Trophoblast cell (in vitro differentiated cells and primary cell): ENCODE results near the gene PRR9.

Source experiments
- DNase-seq, 2 donors: peaks; one replicate each; pipeline ENCODE4 v3.0.0-alpha.2; 2016
- H2AFZ ChIP-seq: 2 replicates; pipeline ENCODE4 v1.6.1; 2013; ENCODE audit warnings: low read length, moderate library complexity, mild to moderate bottlenecking; ENCODE audit not compliant: insufficient read depth, poor library complexity
- H2AK5ac ChIP-seq: 2 replicates; pipeline ENCODE4 v1.6.1; 2013; ENCODE audit warnings: mild to moderate bottlenecking, low read length
- H2BK120ac ChIP-seq: 2 replicates; pipeline ENCODE4 v1.6.1; 2013; ENCODE audit warnings: low read length, mild to moderate bottlenecking, moderate library complexity; ENCODE audit not compliant: insufficient read depth, poor library complexity
- H2BK12ac ChIP-seq: 2 replicates; pipeline ENCODE4 v1.6.1; 2013; ENCODE audit warnings: mild to moderate bottlenecking, low read length, moderate library complexity
- H2BK5ac ChIP-seq: 2 replicates; pipeline ENCODE4 v1.6.1; 2013; ENCODE audit warnings: low read length, low read depth, moderate library complexity, mild to moderate bottlenecking; ENCODE audit not compliant: poor library complexity
- H3K14ac ChIP-seq: 2 replicates; pipeline ENCODE4 v1.6.1; 2013; ENCODE audit warnings: mild to moderate bottlenecking, low read length
- H3K18ac ChIP-seq: 2 replicates; pipeline ENCODE4 v1.6.1; 2013; ENCODE audit warnings: mild to moderate bottlenecking, low read length
- H3K23ac ChIP-seq: 2 replicates; pipeline ENCODE4 v1.6.1; 2013; ENCODE audit warnings: low read length
- H3K27ac ChIP-seq: 2 replicates; pipeline ENCODE4 v1.5.1; 2013; ENCODE audit warnings: low read depth, mild to moderate bottlenecking, inconsistent platforms, low read length, moderate library complexity
- H3K27me3 ChIP-seq: 2 replicates; pipeline ENCODE4 v1.6.1; 2013; ENCODE audit warnings: inconsistent platforms, mild to moderate bottlenecking, low read length, moderate library complexity; ENCODE audit not compliant: insufficient read depth
- H3K36me3 ChIP-seq, 2 experiments: 1 replicate in 1 of 2; 2 replicates in 1 of 2; pipeline ENCODE4 v1.6.1; 2013; ENCODE audit warnings: low read length in 2 of 2, mild to moderate bottlenecking in 2 of 2, moderate library complexity in 1 of 2; ENCODE audit not compliant: insufficient read depth in 2 of 2, control insufficient read depth in 1 of 2
- H3K4ac ChIP-seq: 2 replicates; pipeline ENCODE4 v1.6.1; 2013; ENCODE audit warnings: low read depth, mild to moderate bottlenecking, low read length, moderate library complexity
- H3K4me1 ChIP-seq, 2 experiments: 1 replicate in 1 of 2; 2 replicates in 1 of 2; pipeline ENCODE4 v1.6.1; 2013; ENCODE audit warnings: low read length in 2 of 2, mild to moderate bottlenecking in 2 of 2, moderate library complexity in 1 of 2; ENCODE audit not compliant: insufficient read depth in 2 of 2, control insufficient read depth in 1 of 2
- H3K4me2 ChIP-seq: 2 replicates; pipeline ENCODE4 v1.6.1; 2013; ENCODE audit warnings: inconsistent platforms, mild to moderate bottlenecking, low read length, moderate library complexity
- H3K4me3 ChIP-seq: 2 replicates; pipeline ENCODE4 v1.5.1; 2013; ENCODE audit warnings: mild to moderate bottlenecking, low read depth, low read length, inconsistent platforms
- H3K79me1 ChIP-seq: one replicate; pipeline ENCODE4 v1.6.1; 2013; ENCODE audit warnings: low read length
- H3K79me2 ChIP-seq: 2 replicates; pipeline ENCODE4 v1.6.1; 2013; ENCODE audit warnings: low read length, mild to moderate bottlenecking; ENCODE audit not compliant: control insufficient read depth, insufficient read depth, poor library complexity
- H3K9ac ChIP-seq: 2 replicates; pipeline ENCODE4 v1.6.1; 2013; ENCODE audit warnings: mild to moderate bottlenecking, low read length
- H3K9me3 ChIP-seq: 2 replicates; pipeline ENCODE4 v1.6.1; 2013; ENCODE audit warnings: low read depth, mild to moderate bottlenecking, control low read depth, inconsistent platforms, low read length; ENCODE audit not compliant: insufficient read depth
- H4K12ac ChIP-seq: 2 replicates; pipeline ENCODE4 v1.6.1; 2013; ENCODE audit warnings: low read depth, mild to moderate bottlenecking, low read length, moderate library complexity
- H4K8ac ChIP-seq: 2 replicates; pipeline ENCODE4 v1.6.1; 2013; ENCODE audit warnings: low read depth, mild to moderate bottlenecking, low read length, moderate library complexity
- H4K91ac ChIP-seq: one replicate; pipeline ENCODE4 v1.6.1; 2013; ENCODE audit warnings: low read depth, mild to moderate bottlenecking, low read length, moderate library complexity
- WGBS: extraction: QIAGEN DNeasy Blood & Tissue Kit; methylation state at CpG from one replicate; pipeline ENCODE4 v1.1.7; 2013; ENCODE audit warnings: missing lambda C conversion rate; ENCODE audit not compliant: insufficient read length, insufficient coverage; ENCODE audit errors: extremely low coverage; 5-methylcytosine and 5-hydroxymethylcytosine counted together

PRR9 gene

DNA sequence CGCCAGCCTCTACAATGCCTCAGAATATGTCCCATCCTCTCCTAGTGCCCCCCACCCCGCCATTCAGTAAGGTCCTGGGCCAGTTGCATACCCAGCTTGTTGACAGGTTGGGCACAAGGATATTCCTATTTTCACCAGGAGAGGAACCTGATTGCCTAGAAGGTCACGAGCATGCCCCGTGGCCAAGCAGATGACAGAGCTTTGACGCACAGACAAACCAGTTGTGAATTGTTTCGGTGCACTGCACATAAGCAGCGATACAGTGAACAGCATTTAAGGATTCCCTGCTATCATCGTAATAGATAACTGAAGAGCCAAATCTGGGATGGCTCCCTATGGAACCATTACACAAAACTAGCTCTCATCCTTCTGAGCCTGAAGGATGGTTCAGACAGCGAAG lies 10.8 kb upstream of the PRR9 start:
- no peak overlapping the region for H2BK5ac ChIP-seq
- H3K4me3 ChIP-seq, result no peak overlapping the region
- peaks cover 3% of the 10 kb centered on the region for H3K79me1 ChIP-seq
- no peak overlapping the region for H4K91ac ChIP-seq
- H3K4me1 ChIP-seq, result no peaks in the 10 kb centered on the region
- H3K4ac ChIP-seq, result no peak overlapping the region
- no peaks in the 10 kb centered on the region for H3K79me2 ChIP-seq
- no peak overlapping the region for H2AK5ac ChIP-seq
- no peak overlapping the region for H3K23ac ChIP-seq
- no peak overlapping the region for H3K14ac ChIP-seq
- no peak overlapping the region for H3K4me2 ChIP-seq
- H2AFZ ChIP-seq, result no peak overlapping the region
- no peaks in the 10 kb centered on the region for H3K9me3 ChIP-seq
- no peak overlapping the region for H3K27ac ChIP-seq
- H2BK12ac ChIP-seq, result no peak overlapping the region
- WGBS, result no CpG with 5 or more reads among the region's 9 CpGs
- H4K8ac ChIP-seq, result no peak overlapping the region
- H3K18ac ChIP-seq, result no peak overlapping the region
- H3K27me3 ChIP-seq, result no peaks in the 10 kb centered on the region
- DNase-seq, result no peak
- H2BK120ac ChIP-seq, result no peak overlapping the region
- no peaks in the 10 kb centered on the region for H3K36me3 ChIP-seq
- no peak overlapping the region for H4K12ac ChIP-seq
- no peak overlapping the region for H3K9ac ChIP-seq

GRCh38 chr1:153210206-153210605 lies 7.2 kb upstream of the PRR9 start:
- no CpG with 5 or more reads among the region's 7 CpGs for WGBS
- Histone ChIP-seq H3K27me3 (no peaks in the 10 kb centered on the region), H3K18ac (no peak overlapping the region), H3K14ac (no peak overlapping the region), H2BK120ac (no peak overlapping the region), H3K27ac (no peak overlapping the region), H4K12ac (no peak overlapping the region), H2BK12ac (no peak overlapping the region), H3K4me3 (no peak overlapping the region), H3K4ac (no peak overlapping the region), H3K79me2 (no peaks in the 10 kb centered on the region), H3K4me2 (no peak overlapping the region), H2BK5ac (no peak overlapping the region), H3K4me1 (peaks cover 0 to under 1% of the 10 kb centered on the region in 2 experiments), H2AFZ (no peak overlapping the region), H4K8ac (no peak overlapping the region), H3K9me3 (peaks cover 2% of the 10 kb centered on the region), H3K79me1 (peaks cover 3% of the 10 kb centered on the region), H4K91ac (no peak overlapping the region), H2AK5ac (no peak overlapping the region), H3K9ac (no peak overlapping the region), H3K23ac (no peak overlapping the region), H3K36me3 (no peaks in the 10 kb centered on the region)
- DNase-seq, result no peak

- peaks cover 2% of the 10 kb centered on the region for H3K9me3 ChIP-seq
- no peak overlapping the region for H4K91ac ChIP-seq
- H3K79me1 ChIP-seq, result peaks cover 3% of the 10 kb centered on the region
- H2BK12ac ChIP-seq, result no peak overlapping the region
- no peak for DNase-seq
- WGBS, result no CpG with 5 or more reads among the region's 5 CpGs
- H2BK120ac ChIP-seq, result no peak overlapping the region
- no peak overlapping the region for H2BK5ac ChIP-seq
- no peak overlapping the region for H3K4me3 ChIP-seq
- H4K8ac ChIP-seq, result no peak overlapping the region
- H2AFZ ChIP-seq, result no peak overlapping the region
- no peak overlapping the region for H4K12ac ChIP-seq
- H3K4me1 ChIP-seq, result peaks cover under 1 to 3% of the 10 kb centered on the region in 2 experiments
- H3K23ac ChIP-seq, result no peak overlapping the region
- H3K79me2 ChIP-seq, result no peaks in the 10 kb centered on the region
- no peak overlapping the region for H3K27ac ChIP-seq
- no peaks in the 10 kb centered on the region for H3K27me3 ChIP-seq
- no peaks in the 10 kb centered on the region for H3K36me3 ChIP-seq
- H3K4me2 ChIP-seq, result no peak overlapping the region
- no peak overlapping the region for H3K18ac ChIP-seq
- H3K9ac ChIP-seq, result no peak overlapping the region
- no peak overlapping the region for H2AK5ac ChIP-seq
- H3K4ac ChIP-seq, result no peak overlapping the region
- H3K14ac ChIP-seq, result no peak overlapping the region
Observed at GRCh38 chr1:153212201-153212600, 5.2 kb upstream of the PRR9 start.

- Histone ChIP-seq H4K8ac (no peak overlapping the region), H2AK5ac (no peak overlapping the region), H3K18ac (no peak overlapping the region), H3K4me2 (no peak overlapping the region), H4K12ac (no peak overlapping the region), H3K9ac (no peak overlapping the region), H3K4me3 (no peak overlapping the region), H2BK5ac (no peak overlapping the region), H3K79me2 (no peaks in the 10 kb centered on the region), H3K23ac (no peak overlapping the region), H2BK12ac (no peak overlapping the region), H3K36me3 (no peaks in the 10 kb centered on the region), H3K27ac (no peak overlapping the region), H2BK120ac (no peak overlapping the region), H2AFZ (no peak overlapping the region), H3K9me3 (peaks cover 2% of the 10 kb centered on the region), H3K14ac (no peak overlapping the region), H3K4me1 (peaks cover 6 to 9% of the 10 kb centered on the region in 2 experiments), H3K79me1 (peaks cover 3% of the 10 kb centered on the region), H3K27me3 (no peaks in the 10 kb centered on the region), H3K4ac (no peak overlapping the region), H4K91ac (no peak overlapping the region)
- no peak for DNase-seq
- no CpG with 5 or more reads among the region's 4 CpGs for WGBS
Observed at GRCh38 chr1:153213519-153213918, 3.9 kb upstream of the PRR9 start.
